ENCODE data around the gene WNK2. TPM values are rescaled to one million over a fixed set of nuclear protein-coding genes. Genes with fewer than 3 reads are reported as not detected.

The WNK2 gene
- 0.24 TPM in 1 of 2 replicates, not detected in the other for total RNA-seq

GRCh38 chr9:93183663-93184431 lies at the start of gene WNK2:
WNK2 (plus strand) TSS chr9:93184139; CDS start chr9:93184930, 791 bp downstream.

Other genes starting within 250 kb of the WNK2 start
- 1.2 and 2.6 TPM in 2 replicates for gene FGD3, start 236.6 kb upstream of the WNK2 start, total RNA-seq
- 1.7 TPM in 1 of 2 replicates, not detected in the other for gene SUSD3, start 125.4 kb upstream of the WNK2 start, total RNA-seq
- gene CARD19, start 87.9 kb upstream of the WNK2 start, total RNA-seq: 81.7 and 88.9 TPM in 2 replicates
- 35.4 and 50.4 TPM in 2 replicates for gene NINJ1, start 49.9 kb upstream of the WNK2 start, total RNA-seq

Measured in tracheal epithelial cell (primary cell).